Stromal cell of bone marrow (primary cell): ENCODE data around the gene PERM1.
"Not testable (repeated sequence)": the region's sequence is repeated elsewhere in the genome, so short reads cannot be mapped to it uniquely, and the experiment has no call there.

ENCODE experiments used
- DNase-seq: peaks from one replicate; pipeline ENCODE4 v3.0.0-alpha.2; 2012; ENCODE audit warnings: low read depth

Gene PERM1

GRCh38 chr1:978835-979743, 2.8 kb downstream of the PERM1 start:
- DNase-seq = no peak

- DNase-seq = no peak
Measured at GRCh38 chr1:978069-978834, 3.6 kb downstream of the PERM1 start.

DNA sequence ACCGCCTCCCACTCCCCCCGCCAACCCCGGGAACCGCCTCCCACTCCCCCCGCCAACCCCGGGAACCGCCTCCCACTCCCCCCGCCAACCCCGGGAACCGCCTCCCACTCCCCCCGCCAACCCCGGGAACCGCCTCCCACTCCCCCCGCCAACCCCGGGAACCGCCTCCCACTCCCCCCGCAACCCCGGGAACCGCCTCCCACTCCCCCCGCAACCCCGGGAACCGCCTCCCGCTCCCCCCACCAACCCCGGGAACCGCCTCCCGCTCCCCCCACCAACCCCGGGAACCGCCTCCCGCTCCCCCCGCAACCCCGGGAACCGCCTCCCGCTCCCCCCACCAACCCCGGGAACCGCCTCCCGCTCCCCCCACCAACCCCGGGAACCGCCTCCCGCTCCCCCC, 5.1 kb downstream of the PERM1 start:
- DNase-seq = not testable (repeated sequence)

DNA sequence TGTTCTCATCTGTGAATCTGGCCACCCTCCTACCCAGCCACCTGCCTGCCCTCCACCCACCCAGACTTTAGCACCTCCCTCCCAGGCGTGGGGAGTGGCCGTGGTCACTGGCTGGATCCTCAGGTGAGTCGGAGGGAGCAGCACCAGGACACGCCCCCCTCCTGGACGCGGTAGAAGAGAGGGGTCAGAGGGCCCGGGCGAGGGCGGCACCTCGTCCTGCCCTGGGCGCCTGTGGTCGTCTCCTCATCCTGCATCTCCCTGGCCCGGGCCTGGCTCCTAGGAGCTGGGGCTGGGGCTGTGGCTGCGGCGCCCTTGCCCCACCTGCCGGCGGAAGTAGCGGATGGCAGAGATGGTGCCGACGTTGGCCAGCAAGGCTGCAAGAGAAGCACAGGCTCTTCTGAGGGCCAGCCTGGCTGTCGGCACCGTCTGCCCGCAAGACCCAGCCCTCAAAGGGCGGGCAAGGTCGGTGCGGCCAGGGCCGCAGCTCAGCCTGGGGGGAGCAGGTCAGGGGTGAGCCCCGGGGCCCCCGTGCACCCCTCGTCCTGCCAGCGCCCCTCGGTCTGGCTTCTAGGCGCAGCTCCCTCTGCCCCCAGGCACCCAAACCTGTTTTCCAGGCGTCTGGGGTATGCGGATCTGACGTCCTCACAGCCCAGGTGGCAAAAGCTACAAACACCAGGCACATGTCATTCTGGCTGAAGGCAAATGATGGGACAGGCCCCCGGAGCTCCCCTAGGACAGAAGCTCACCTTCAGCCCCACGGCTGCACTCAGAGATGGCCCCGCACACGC, 5.8 kb downstream of the PERM1 start:
- no peak for DNase-seq

DNA sequence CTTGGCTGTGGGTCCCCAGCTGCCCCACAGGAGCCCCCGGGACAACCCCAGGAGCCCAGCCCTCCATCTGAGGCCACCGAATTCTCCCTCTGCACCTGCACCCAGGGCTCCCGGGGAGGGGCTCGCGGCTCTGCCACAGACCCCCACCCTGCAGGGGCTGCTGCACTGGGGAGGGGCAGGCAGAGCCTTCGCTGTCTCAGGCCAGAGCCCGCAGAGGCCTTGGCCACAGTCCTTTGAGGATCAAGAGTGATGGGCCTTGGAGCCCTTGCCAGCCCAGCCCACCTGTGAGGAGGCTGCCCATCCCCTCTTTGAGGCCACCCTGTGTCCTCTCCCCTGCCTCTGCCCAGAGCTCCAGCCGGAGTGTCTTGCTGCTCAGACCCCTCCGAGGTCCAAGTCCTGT, 6.5 kb downstream of the PERM1 start:
- no peak for DNase-seq

DNA sequence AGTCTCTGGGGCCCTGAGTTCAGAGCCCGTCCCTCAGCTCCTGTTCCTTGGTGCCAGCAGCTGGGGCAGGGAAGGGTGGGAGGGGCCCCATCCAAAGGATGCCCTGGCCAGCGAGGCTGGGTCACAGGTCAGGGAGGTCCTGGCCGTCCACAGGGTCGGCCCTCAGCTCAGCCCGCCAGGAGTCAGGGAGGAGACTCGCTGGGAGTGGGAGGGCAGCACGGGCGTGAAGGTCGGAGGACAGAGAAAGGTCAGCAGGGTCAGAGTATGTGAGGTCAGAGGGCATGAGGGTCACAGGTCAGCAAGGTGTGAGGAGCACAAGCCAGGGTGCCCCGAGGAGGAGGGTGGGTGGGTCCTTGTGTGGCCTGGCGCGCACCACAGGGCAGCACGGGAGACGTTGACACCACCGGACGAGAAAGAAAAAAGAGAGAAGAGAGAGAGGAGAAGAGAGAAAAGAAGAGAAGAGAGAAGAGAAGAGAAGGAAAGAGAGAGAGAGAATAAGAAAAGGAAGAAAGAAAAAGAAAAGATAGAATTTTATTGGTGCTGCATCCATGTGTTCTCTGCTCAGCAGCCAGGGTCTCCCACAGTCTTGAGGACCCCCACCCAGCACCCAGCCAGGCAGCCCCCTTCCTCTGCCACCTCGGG, 7.1 kb downstream of the PERM1 start:
- DNase-seq = no peak

DNA sequence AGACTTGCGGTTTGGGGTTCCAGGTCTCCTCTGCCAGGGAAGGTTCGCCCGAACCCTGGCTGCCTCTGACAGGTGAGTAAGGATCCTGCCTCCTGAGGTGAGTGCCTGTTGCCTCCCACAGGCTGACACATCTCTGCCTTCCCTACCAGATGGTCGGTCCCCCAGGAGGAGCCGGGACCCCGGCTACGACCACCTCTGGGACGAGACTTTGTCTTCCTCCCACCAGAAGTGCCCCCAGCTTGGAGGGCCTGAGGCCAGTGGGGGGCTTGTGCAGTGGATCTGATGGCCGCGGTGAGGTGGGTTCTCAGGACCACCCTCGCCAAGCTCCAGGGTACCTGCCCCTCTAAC, 7.6 kb downstream of the PERM1 start:
- no peak for DNase-seq

DNA sequence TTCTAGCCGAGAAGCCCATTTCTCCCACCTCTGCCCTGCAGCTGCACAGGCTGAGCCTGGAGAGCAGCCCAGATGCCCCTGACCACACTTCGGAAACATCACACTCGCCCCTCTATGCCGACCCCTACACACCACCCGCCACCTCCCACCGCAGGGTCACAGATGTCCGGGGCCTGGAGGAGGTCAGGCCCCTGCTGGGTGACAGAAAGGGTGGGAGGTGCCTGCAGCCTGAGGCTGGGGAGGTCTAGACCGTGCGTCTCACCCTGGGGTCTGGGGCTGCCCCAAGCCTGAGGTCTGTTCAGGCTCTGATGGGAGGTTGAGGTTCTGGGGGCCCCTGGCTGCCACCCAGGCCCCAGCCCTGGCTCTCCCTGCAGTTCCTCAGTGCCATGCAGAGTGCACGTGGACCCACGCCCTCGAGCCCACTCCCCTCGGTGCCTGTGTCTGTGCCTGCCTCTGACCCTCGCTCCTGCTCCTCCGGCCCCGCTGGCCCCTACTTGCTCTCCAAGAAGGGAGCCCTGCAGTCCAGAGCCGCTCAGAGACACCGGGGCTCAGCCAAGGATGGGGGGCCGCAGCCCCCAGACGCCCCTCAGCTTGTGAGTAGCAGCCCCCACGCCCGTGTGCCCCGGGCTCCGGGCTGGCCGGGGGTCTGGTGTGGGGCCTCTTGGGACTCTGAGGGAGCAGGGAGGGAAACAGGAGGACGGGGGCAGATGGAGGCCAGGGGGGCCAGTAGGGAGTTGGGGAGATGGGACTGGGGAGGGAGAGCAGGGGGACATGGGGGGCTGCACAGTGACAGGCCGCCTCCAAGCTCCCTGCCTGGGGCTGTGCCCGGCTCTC, 8.2 kb downstream of the PERM1 start:
- no peak for DNase-seq

DNA sequence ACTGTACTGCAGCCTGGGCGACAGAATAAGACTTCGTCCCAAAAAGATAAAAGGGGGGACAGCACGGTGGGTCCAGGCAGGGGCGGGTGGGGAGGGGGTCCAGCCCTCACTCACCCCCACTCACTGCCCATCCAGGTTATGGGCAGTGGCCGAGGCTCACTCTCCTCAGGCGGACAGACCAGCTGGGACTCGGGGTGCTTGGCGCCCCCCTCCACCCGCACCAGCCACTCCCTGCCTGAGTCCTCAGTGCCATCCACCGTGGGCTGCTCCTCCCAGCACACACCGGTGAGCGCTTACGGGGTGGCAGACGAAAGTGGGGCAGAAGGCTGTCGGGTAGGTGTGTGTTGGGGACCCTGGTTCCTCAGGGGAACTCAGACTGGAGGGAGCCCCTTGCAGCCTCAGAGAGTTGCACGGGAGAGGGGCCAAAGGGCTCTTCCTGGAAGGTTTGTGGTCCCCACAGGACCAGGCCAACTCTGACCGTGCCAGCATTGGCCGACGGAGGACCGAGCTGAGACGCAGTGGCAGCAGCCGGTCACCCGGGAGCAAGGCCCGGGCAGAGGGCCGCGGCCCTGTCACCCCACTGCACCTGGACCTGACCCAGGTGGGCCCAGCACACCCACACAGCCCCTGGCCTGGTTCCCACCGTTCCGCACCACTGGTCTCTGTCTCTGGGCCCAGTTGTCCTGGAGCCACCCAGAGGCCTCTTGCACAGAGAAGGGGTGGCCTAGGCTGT, 9.0 kb downstream of the PERM1 start:
- no peak for DNase-seq

GRCh38 chr1:971751-972506, 10.0 kb downstream of the PERM1 start:
- DNase-seq = no peak

GRCh38 chr1:970973-971730, 10.7 kb downstream of the PERM1 start:
- DNase-seq = no peak

GRCh38 chr1:970242-970972, 11.5 kb downstream of the PERM1 start:
- no peak for DNase-seq

GRCh38 chr1:969260-969855, 12.5 kb downstream of the PERM1 start:
- DNase-seq = no peak

DNA sequence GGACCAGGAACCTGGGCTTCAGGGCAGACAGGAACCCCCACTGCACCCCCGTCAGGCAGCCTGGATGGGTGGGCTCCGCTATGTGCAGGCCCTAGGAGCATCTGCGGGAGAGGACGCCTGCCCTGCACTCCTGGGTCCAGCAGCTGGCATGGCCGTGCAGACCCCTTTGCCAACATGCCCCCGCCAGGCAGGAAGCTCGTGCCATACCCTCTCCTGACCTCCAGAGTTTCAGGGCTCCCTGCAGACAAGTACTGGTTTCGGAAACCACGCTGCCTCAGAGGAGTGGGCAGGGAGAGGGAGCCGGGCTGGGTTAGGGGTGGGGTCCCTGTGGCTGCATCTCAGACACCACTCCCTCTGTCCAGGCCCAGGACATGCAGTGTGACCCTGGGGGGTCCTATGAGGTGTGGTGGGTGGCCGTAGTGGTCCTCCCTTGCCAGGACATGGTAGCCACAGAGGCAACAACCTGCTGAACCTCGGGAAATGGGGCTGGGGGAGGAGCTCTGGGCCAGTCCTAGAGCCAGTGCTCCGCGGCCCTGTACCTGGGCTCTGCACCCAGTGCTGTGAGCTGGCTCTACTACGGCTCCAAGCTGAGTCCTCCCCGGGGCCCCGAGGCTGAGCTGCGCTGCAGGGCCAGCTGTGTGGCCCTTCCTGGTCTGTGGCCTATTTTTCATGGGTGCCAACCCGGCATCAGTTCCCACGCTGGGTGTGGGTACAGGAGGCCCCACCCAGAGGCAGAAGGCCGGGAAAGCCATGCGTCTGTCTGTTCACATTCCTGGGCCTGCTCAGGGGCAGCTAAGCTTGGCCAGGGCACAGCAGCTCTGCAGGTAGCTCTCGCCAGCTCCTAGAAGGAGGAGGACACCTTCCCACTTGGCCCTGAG, 14.2 kb downstream of the PERM1 start:
- no peak for DNase-seq

DNA sequence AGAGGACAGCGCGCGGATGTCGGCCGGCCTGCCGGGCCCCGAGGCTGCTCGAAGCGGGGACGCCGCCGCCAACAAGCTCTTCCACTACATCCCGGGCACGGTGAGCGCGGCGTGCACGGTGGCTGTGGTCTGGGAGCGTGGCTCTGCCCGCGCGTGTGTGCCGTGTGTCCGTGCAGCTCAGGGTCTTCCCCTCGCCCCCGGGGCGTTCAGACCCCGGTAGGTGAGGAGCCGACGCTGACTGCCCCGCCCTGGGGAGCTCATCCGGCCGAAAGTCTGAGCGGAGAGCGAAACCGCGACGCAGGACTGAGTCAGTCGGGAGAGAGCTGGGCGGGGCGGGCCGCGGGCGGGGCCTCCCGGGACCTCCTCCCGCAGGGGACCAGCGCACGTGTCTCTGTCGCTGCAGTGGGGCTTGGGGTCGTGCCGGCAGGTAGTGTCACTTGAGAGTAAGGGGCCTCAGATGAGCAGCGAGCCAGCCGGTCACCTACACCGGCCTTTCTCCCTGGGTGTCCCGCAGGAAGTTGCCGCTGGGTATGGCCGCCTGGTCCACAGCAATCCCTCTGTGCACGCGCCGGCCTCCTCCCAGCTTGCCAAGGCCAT, 15.1 kb downstream of the PERM1 start:
- peak; percentile 33 for DNase-seq

- no peak for DNase-seq
Measured at GRCh38 chr1:966135-966703, 15.7 kb downstream of the PERM1 start, which contains the start of gene PLEKHN1. Gene PLEKHN1 (plus strand): TSS chr1:966482. CDS start chr1:966532, 50 bp downstream.
